HepG2 (cell line): ENCODE data around the gene DNAL4. TPM values are rescaled to one million over a fixed set of nuclear protein-coding genes. Genes with fewer than 3 reads are reported as not detected.

Experiments
- ATAC-seq: fragments of 200-7000 bp; cut with Tn5 transposase; 3 replicates; pipeline ENCODE4 v1.9.1; 2020; ENCODE audit warnings: mild to moderate bottlenecking, moderate library complexity
- BruUV-seq: library from RNA; stranded (reverse); fragments of 400-500 nt; replicated peaks from 2 replicates; lab custom pipeline; 2021; lab: Mats Ljungman, UMichigan
- CTCF ChIA-PET: fragments of 300-600 bp; formaldehyde crosslinking; extraction: SDS; loops from one replicate; lab custom pipeline; 2021; ENCODE audit warnings: low total read pairs, inconsistent platforms, low intra/inter-chr PET ratio; lab: Yijun Ruan, JAX
- POLR2A ChIA-PET: fragments of 350-600 bp; sonication (Branson Sonifier 250); formaldehyde crosslinking; loops from one replicate; lab custom pipeline; 2020; ENCODE audit warnings: antibody characterized with exemption, inconsistent platforms; lab: Yijun Ruan, JAX
- DNase-seq: peaks from one replicate; pipeline ENCODE4 v3.0.0-alpha.2; 2015; ENCODE audit warnings: low spot score
- FAIRE-seq: peaks from 3 replicates; lab custom pipeline; 2011; peaks lifted over from hg19 to GRCh38; lab: Jason Lieb, UNC
- H2AFZ ChIP-seq: one replicate; pipeline ENCODE4 v1.6.1; 2011; ENCODE audit warnings: low read length, inconsistent platforms
- H3K27ac ChIP-seq: fragments of 300-600 bp; 3 replicates; pipeline ENCODE4 v1.8.0; 2011; ENCODE audit warnings: mixed run types, mild to moderate bottlenecking, mixed read lengths, low read length, inconsistent platforms; ENCODE audit not compliant: insufficient read depth; ENCODE audit errors: extremely low read length
- H3K27me3 ChIP-seq, 2 experiments: fragments of 200-600 bp in 1 of 2; 2 replicates in 1 of 2; 3 replicates in 1 of 2; pipeline versions ENCODE4 v1.6.0 to v1.8.0; 2011; ENCODE audit warnings: low read length in 2 of 2, mild to moderate bottlenecking in 2 of 2, moderate library complexity in 2 of 2, inconsistent platforms in 1 of 2; ENCODE audit not compliant: insufficient read depth in 2 of 2, control insufficient read depth in 1 of 2
- H3K36me3 ChIP-seq, 2 experiments: fragments of 200-600 bp in 1 of 2; replicated peaks in 1 of 2; 2 replicates in 1 of 2; 3 replicates in 1 of 2; pipeline versions ENCODE4 v1.5.1 to v1.8.0; 2011; ENCODE audit warnings: low read length in 2 of 2, inconsistent platforms in 1 of 2; ENCODE audit not compliant: insufficient read depth in 2 of 2, control insufficient read depth in 1 of 2
- H3K4me1 ChIP-seq: 2 replicates; pipeline ENCODE4 v1.5.1; 2012; ENCODE audit warnings: low read length, inconsistent platforms; ENCODE audit not compliant: insufficient read depth
- H3K4me2 ChIP-seq: 2 replicates; pipeline ENCODE4 v1.6.0; 2011; ENCODE audit warnings: low read depth, low read length, inconsistent platforms
- H3K4me3 ChIP-seq, 3 experiments: fragments of 200-600 bp in 1 of 3; sonication (generic), shearing (Covaris generic) in 1 of 3; replicated peaks in 1 of 3; 2 replicates each; pipeline ENCODE4 v1.5.1; 2011 to 2016; ENCODE audit warnings: low read length in 3 of 3, inconsistent platforms in 2 of 3, low read depth in 2 of 3, mild to moderate bottlenecking in 2 of 3, control low read depth in 1 of 3, mixed read lengths in 1 of 3; ENCODE audit not compliant: insufficient read depth in 1 of 3
- H3K79me2 ChIP-seq: one replicate; pipeline ENCODE4 v1.6.1; 2011; ENCODE audit warnings: low read length, inconsistent platforms; ENCODE audit not compliant: insufficient read depth
- H3K9ac ChIP-seq: 2 replicates; pipeline ENCODE4 v1.6.0; 2011; ENCODE audit warnings: mild to moderate bottlenecking, low read depth, low read length, inconsistent platforms; ENCODE audit not compliant: insufficient read depth
- H3K9me3 ChIP-seq: 2 replicates; pipeline ENCODE4 v1.5.1; 2012; ENCODE audit warnings: mild to moderate bottlenecking, low read length
- H4K20me1 ChIP-seq: 2 replicates; pipeline ENCODE4 v1.6.0; 2011; ENCODE audit warnings: inconsistent platforms, mild to moderate bottlenecking, low read length, moderate library complexity; ENCODE audit not compliant: insufficient read depth
- ATF7 ChIP-seq, 2 experiments: fragments of 450-650 bp in 1 of 2; sonication (generic) in 1 of 2; formaldehyde crosslinking in 1 of 2; IDR thresholded peaks; 2 replicates each; pipeline versions ENCODE4 v1.4.0 to v1.6.1; 2016 to 2020; ENCODE audit warnings: antibody characterized with exemption in 1 of 2, mild to moderate bottlenecking in 1 of 2, missing genetic modification reagents in 1 of 2
- CERS6 ChIP-seq: sonication (generic); formaldehyde crosslinking; IDR thresholded peaks from 2 replicates; pipeline ENCODE4 v1.5.0; 2020; ENCODE audit warnings: missing genetic modification reagents
- MNT ChIP-seq: fragments of 450-650 bp; IDR thresholded peaks from 2 replicates; pipeline ENCODE4 v1.6.1; 2016
- PCBP2 ChIP-seq: fragments of 200-400 bp; formaldehyde crosslinking; optimal IDR thresholded peaks from 2 replicates; pipeline ENCODE3; 2018; ENCODE audit warnings: low read length, low read depth; ENCODE audit not compliant: poor library complexity, severe bottlenecking
- RXRA ChIP-seq: sonication (generic); formaldehyde crosslinking; IDR thresholded peaks from 2 replicates; pipeline ENCODE4 v1.5.1; 2020; ENCODE audit warnings: missing genetic modification reagents
- ZNF33A ChIP-seq: sonication (generic); formaldehyde crosslinking; IDR thresholded peaks from 2 replicates; pipeline ENCODE4 v1.5.1; 2020; ENCODE audit warnings: missing genetic modification reagents, mild to moderate bottlenecking, moderate library complexity, borderline replicate concordance
- ZNF350 ChIP-seq: sonication (generic); formaldehyde crosslinking; IDR thresholded peaks from 2 replicates; pipeline ENCODE4 v1.4.0; 2020; ENCODE audit warnings: mild to moderate bottlenecking, low read depth, missing genetic modification reagents, borderline replicate concordance
- ZNF431 ChIP-seq: sonication (generic); formaldehyde crosslinking; IDR thresholded peaks from 2 replicates; pipeline ENCODE4 v1.9.0; 2022; ENCODE audit warnings: missing genetic modification reagents, low read depth, mild to moderate bottlenecking, borderline replicate concordance
- WGBS: methylation state at CpG from one replicate; pipeline ENCODE4 v1.1.6; 2017; ENCODE audit warnings: low lambda C conversion rate; 5-methylcytosine and 5-hydroxymethylcytosine counted together
- in situ Hi-C: cut with HindIII; loops from 2 replicates; pipeline ENCODE4 v1.10.0; 2017; ENCODE audit warnings: low pct_unique_long_range_greater_than_20kb; ENCODE audit not compliant: extremely low pct_ligation_motif_present
- intact Hi-C: fragments of 100-400 bp; cut with micrococcal nuclease; formaldehyde crosslinking; loops from one replicate; pipeline ENCODE4 v1.10.0; 2022; ENCODE audit not compliant: unreplicated experiment
- polyA plus RNA-seq, 8 experiments: library from polyadenylated mRNA; depleted of rRNA in 3 of 8; stranded (reverse) in 7 of 8; unstranded in 1 of 8; fragments of >200 nt; fragmentation: Illumina TruSeq in 4 of 8; extraction: Trizol in 4 of 8; gene quantifications; 2 replicates each; pipeline versions ENCODE4 v1.2.1 to v1.2.3, GENCODE V29; 2011 to 2016; ENCODE audit warnings: low read depth in 4 of 8, missing spikeins in 1 of 8, mixed read lengths in 1 of 8; ENCODE audit not compliant: insufficient read depth in 1 of 8
- total RNA-seq, 5 experiments: library from RNA; depleted of rRNA; stranded (reverse); fragments of >200 nt; fragmentation: Illumina TruSeq; extraction: Trizol; gene quantifications; 2 replicates each; pipeline ENCODE4 v1.2.3, GENCODE V29; 2016; ENCODE audit warnings: low read depth in 1 of 5
- TF ChIP-seq, protein P1 (sequence below): conservative IDR thresholded peaks from 2 replicates; pipeline ENCODE4 v1.6.1; 2018; ENCODE audit warnings: missing genetic modification reagents
- TF ChIP-seq, protein P2 (sequence below): sonication (generic); formaldehyde crosslinking; IDR thresholded peaks from 2 replicates; pipeline ENCODE4 v1.5.0; 2020; ENCODE audit warnings: missing genetic modification reagents

DNAL4 gene
- total and polyA plus RNA-seq, 2 of the 13 experiments (the other 11 are each of a cell fraction or from before 2014, with no cell fraction given), result 8.0 to 10.7 TPM

DNA sequence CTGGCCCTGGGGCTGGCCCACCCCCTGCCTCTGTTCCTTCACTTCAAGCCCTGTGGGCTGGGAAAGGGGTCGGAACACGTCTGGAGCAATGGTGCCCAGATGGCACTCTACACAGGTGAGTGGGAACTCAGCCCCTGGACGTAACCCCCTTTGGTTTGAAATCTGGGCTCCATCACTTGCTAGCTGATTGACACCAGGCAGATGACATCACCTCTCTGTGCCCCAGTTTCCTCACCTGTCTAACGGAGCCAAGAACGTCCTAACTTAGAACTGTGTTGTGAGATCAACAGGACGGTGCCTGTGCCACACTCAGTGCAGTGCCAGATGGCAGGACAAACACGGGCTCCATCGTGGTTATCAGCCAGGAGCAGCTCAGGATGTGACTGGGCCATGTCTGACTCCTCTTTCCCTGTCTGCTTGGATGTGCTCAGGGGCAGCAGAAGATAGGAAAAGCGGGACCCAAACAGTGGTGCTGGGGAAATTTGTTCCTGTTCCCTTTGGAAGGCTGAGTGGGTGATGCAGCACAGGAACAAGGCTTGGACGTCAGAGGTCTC lies 25.5 kb upstream of the DNAL4 start:
- ChIA-PET POLR2A (no interaction called here), CTCF (no interaction called here)
- Histone ChIP-seq H3K4me3 (no peak overlapping the region), H3K36me3 (no peaks in the 10 kb centered on the region), H3K4me2 (no peak overlapping the region), H3K27me3 (no peaks in the 10 kb centered on the region), H2AFZ (no peak overlapping the region), H3K9me3 (no peaks in the 10 kb centered on the region), H3K79me2 (no peaks in the 10 kb centered on the region)
- 43% methylated on average over 5 of the region's 10 CpGs for WGBS
- intact Hi-C loops (no loop called here), in situ Hi-C loops (no loop called here)
- DNase-seq (no peak), ATAC-seq (no peak)
- TF ChIP-seq, protein P1, sequence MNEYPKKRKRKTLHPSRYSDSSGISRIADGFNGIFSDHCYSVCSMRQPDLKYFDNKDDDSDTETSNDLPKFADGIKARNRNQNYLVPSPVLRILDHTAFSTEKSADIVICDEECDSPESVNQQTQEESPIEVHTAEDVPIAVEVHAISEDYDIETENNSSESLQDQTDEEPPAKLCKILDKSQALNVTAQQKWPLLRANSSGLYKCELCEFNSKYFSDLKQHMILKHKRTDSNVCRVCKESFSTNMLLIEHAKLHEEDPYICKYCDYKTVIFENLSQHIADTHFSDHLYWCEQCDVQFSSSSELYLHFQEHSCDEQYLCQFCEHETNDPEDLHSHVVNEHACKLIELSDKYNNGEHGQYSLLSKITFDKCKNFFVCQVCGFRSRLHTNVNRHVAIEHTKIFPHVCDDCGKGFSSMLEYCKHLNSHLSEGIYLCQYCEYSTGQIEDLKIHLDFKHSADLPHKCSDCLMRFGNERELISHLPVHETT (CRISPR knock-in tag), result no peak
- peak; percentile 51; the same call in 1 of the 2 replicates for TF ChIP-seq ATF7 (IDR thresholded peaks at IDR 0.05)
- TF ChIP-seq ATF7 (CRISPR knock-in tag; IDR thresholded peaks at IDR 0.05), result no peak
- no peak for TF ChIP-seq CERS6 (CRISPR knock-in tag)
- TF ChIP-seq, all 625 proteins: peak for 1
- no peak for FAIRE-seq
- BruUV-seq, result TSS peak; percentile 39
- no peak overlapping the region for H3K9ac ChIP-seq
- no peaks in the 10 kb centered on the region for H4K20me1 ChIP-seq
- no peaks in the 10 kb centered on the region for H3K4me1 ChIP-seq
- no peak overlapping the region for H3K27ac ChIP-seq

DNA sequence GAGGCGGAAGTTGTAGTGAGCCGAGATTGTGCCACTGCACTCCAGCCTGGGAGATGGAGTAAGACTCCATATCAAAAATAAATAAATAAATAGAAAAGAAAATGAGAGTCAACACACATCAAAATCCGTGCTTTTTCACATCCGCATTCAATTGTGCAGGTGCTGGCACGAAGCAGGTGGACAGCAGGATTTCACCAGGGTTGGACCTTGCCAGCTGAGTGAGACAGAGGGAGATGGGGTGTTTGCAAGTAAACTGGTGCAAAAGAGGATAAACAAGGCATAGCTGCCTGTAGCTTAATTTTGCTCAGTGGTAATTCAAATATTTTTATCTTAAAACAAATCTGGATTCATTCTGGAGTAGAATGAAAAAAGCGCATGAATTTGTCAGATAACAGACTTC lies 23.3 kb upstream of the DNAL4 start:
- POLR2A ChIA-PET, result no interaction called here
- no peak overlapping the region for H3K9ac ChIP-seq
- H3K36me3 ChIP-seq, result no peaks in the 10 kb centered on the region
- WGBS, result 69% methylated on average over 6 of the region's 6 CpGs
- H3K27me3 ChIP-seq, result peaks cover 0 to 5% of the 10 kb centered on the region in 2 experiments; a peak in 1 of 5 replicates
- H2AFZ ChIP-seq, result no peak overlapping the region
- in situ Hi-C loops, result no loop called here
- ATAC-seq (no peak), DNase-seq (no peak), FAIRE-seq (no peak)
- no peaks in the 10 kb centered on the region for H3K4me1 ChIP-seq
- intact Hi-C loops, result no loop called here
- H3K4me2 ChIP-seq, result no peak overlapping the region
- CTCF ChIA-PET, result no interaction called here
- no peaks in the 10 kb centered on the region for H3K79me2 ChIP-seq
- no peak overlapping the region for H3K27ac ChIP-seq
- no peaks in the 10 kb centered on the region for H4K20me1 ChIP-seq
- H3K9me3 ChIP-seq, result no peaks in the 10 kb centered on the region
- BruUV-seq, result no TSS peak
- H3K4me3 ChIP-seq, result no peak overlapping the region
- TF ChIP-seq ZNF350, result no peak
- TF ChIP-seq, protein P2, sequence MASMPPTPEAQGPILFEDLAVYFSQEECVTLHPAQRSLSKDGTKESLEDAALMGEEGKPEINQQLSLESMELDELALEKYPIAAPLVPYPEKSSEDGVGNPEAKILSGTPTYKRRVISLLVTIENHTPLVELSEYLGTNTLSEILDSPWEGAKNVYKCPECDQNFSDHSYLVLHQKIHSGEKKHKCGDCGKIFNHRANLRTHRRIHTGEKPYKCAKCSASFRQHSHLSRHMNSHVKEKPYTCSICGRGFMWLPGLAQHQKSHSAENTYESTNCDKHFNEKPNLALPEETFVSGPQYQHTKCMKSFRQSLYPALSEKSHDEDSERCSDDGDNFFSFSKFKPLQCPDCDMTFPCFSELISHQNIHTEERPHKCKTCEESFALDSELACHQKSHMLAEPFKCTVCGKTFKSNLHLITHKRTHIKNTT (CRISPR knock-in tag), result no peak
- no peak for TF ChIP-seq MNT
- no peak for TF ChIP-seq ZNF33A
- no peak for TF ChIP-seq ZNF431 (CRISPR knock-in tag)
- TF ChIP-seq PCBP2, result no peak
- TF ChIP-seq RXRA, result no peak
